GM18873 (cell line): ENCODE results near the gene ZNF280B.
"Not testable (repeated sequence)": the region's sequence is repeated elsewhere in the genome, so short reads cannot be mapped to it uniquely, and the experiment has no call there.

Experiments used
- ATAC-seq: cut with Tn5 transposase; IDR thresholded peaks from one replicate; pipeline ENCODE4 v1.9.1; 2021; ENCODE audit warnings: mild to moderate bottlenecking, moderate library complexity, moderate number of reproducible peaks; ENCODE audit not compliant: unreplicated experiment, low FRiP score

ZNF280B gene

GRCh38 chr22:22467112-22467511, 41.4 kb downstream of the ZNF280B start:
- no peak for ATAC-seq

- ATAC-seq: no peak
These were observed 42.8 kb downstream of the ZNF280B start for GRCh38 chr22:22465782-22466181.

DNA sequence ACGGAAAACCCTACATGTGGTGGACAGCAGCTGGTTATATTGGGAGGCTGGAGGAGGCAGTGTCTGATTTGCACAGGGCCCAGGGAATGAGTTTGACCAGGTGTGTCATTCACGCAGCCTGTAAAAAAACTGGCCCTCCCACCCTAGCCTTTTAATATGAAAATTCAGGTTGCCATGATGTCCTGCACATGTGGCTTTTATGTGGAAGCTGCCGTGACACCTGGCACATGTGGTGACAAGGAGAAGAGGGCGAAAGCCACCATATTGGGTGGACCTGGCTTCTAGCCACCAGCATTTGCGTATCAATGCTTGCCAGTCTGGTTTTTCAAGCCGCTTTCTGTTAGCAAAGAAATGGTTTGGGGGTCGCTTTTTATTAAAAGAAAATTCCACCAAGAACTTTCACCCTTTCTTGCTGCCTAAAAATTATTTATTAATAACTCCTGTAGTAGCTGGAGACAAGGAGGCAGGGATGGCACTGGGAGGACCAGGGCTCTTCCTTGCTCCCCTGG, 43.4 kb downstream of the ZNF280B start:
- ATAC-seq: no peak

- no peak for ATAC-seq
These were observed 43.9 kb downstream of the ZNF280B start for GRCh38 chr22:22464541-22465054.

DNA sequence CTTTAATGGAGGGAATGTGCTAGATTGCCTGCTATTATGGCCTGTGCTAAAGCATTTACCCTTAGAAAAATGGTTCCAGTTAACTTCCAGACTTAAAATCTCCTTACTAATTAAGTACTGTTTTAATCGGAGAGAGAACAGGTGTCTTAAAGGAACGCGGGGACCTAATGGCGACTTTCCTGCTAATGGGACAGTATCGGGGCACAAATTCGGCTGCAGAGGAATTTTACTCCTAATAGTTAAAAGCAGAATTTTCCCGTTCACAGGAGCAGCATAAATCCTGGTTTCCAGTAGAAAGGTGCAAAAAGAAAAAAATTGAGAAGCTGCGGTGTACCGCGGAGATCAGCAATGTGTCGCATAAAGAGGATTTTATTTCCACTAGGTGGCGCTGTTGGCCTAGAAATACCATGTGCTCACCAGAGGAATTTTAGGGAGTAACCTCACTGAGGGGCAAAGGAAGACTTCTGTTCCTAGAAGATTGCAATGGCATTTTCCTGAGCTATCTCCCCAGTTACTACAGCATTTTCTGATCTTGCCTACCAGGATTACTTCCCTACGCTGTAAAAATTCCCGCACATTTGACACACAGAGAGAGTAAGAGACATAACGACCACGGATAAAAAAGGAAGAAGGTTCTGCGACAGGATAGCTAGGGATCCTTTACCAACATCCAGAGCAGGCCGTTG, 44.5 kb downstream of the ZNF280B start:
- ATAC-seq: no peak

- no peak for ATAC-seq
These were observed 45.6 kb downstream of the ZNF280B start for GRCh38 chr22:22462813-22463567.

- no peak for ATAC-seq
These were observed 47.0 kb downstream of the ZNF280B start for GRCh38 chr22:22461583-22461982.

GRCh38 chr22:22461111-22461510, 47.4 kb downstream of the ZNF280B start:
- no peak for ATAC-seq

- ATAC-seq: no peak
These were observed 47.9 kb downstream of the ZNF280B start for GRCh38 chr22:22460635-22461034.

GRCh38 chr22:22460060-22460459, 48.5 kb downstream of the ZNF280B start:
- ATAC-seq: no peak

DNA sequence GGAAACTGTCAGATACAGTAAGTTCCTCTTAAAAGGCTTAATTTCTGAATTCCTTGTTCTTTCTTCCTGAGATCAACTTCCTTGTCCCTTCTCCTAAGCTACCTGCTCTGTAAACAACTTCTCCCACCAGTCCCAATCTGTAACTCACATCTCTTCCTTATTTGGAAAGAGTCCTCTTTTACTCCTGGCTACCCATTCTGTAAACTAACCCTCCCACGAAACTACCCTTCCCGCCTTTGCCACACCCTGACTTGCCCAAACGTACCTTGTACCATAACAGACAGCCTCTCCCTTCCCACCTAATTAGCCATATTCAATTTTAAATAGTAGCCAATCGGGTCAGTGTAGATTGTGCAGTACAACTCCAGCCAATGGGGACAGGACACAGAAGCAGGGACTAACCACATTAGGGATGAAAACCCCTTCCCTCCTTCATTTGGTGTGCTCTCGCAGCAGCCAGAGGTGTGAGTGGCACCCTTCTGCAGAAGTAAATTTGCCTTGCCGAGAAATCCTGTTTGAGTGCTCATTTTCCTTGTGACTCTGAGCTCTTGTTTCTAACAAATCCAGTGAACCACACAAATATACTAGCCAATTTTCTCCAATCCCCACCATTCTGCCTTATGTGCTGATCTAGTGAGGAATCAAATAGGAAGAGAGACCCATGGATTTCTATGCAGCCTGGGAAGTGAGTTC, 49.5 kb downstream of the ZNF280B start:
- ATAC-seq: no peak

GRCh38 chr22:22458387-22458786, 50.2 kb downstream of the ZNF280B start:
- no peak for ATAC-seq

GRCh38 chr22:22454997-22455396, 53.5 kb downstream of the ZNF280B start:
- no peak for ATAC-seq

- no peak for ATAC-seq
These were observed 55.4 kb downstream of the ZNF280B start for GRCh38 chr22:22452996-22453686.

GRCh38 chr22:22452211-22452610, 56.3 kb downstream of the ZNF280B start:
- no peak for ATAC-seq

- no peak for ATAC-seq
These were observed 58.2 kb downstream of the ZNF280B start for GRCh38 chr22:22450343-22450839.

DNA sequence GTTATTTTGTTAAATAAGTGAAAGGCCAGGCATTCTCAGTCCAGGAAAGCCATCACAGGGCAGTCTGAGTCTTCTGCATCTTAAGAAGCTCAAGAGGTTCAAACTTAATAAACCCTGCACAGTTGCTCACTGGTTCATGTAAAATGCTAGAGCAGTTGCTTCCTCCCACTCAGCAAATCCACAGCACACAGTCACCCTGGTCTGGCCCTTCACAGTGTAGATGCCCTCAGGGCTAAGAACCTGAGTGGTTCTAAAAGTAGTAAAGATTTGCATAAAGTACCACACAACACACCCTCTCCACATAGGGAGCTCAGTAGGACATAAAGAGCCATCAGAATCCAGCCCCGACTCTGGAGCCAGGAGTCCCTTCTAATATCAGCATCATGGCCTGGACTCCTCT, 58.7 kb downstream of the ZNF280B start:
- no peak for ATAC-seq

GRCh38 chr22:22446517-22446916, 62.0 kb downstream of the ZNF280B start:
- no peak for ATAC-seq

DNA sequence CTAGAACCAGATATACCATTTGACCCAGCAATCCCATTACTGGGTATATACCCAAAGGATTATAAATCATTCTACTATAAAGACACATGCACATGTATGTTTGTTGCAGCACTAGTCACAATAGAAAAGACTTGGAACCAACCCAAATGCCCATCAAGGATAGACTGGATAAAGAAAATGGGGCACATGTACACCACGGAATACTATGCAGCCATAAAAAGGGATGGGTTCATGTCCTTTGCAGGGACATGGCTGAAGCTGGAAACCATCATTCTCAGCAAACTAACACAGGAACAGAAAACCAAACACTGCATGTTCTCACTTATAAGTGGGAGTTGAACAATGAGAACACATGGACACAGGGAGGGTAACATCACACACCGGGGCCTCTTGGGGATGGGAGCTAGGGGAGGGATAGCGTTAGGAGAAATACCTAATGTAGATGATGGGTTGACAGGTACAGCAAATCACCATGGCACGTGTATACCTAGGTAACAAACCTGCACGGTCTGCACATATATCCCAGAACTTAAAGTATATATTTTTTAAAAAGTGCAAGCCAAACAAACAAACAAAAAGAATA, 64.4 kb downstream of the ZNF280B start:
- ATAC-seq: not testable (repeated sequence)
